ENCODE data around the gene PTPA.

- no peak for TF ChIP-seq ARNT (IDR thresholded peaks at IDR 0.05)
- TF ChIP-seq NFRKB (IDR thresholded peaks at IDR 0.05): no peak
- no peak for TF ChIP-seq HDGF (IDR thresholded peaks at IDR 0.05; ENCODE audit: borderline replicate concordance)
- no peak for TF ChIP-seq BHLHE40 (IDR thresholded peaks at IDR 0.05; ENCODE audit: borderline replicate concordance)
- TF ChIP-seq FOXK2 (IDR thresholded peaks at IDR 0.05): no peak
- no peak for TF ChIP-seq FOXA1 (IDR thresholded peaks at IDR 0.05)
- no peak for TF ChIP-seq ELF4 (IDR thresholded peaks at IDR 0.05)
- TF ChIP-seq CTBP1 (IDR thresholded peaks at IDR 0.05; ENCODE audit: borderline replicate concordance): no peak
- TF ChIP-seq SP1 (IDR thresholded peaks at IDR 0.05): no peak
- TF ChIP-seq, protein P1, sequence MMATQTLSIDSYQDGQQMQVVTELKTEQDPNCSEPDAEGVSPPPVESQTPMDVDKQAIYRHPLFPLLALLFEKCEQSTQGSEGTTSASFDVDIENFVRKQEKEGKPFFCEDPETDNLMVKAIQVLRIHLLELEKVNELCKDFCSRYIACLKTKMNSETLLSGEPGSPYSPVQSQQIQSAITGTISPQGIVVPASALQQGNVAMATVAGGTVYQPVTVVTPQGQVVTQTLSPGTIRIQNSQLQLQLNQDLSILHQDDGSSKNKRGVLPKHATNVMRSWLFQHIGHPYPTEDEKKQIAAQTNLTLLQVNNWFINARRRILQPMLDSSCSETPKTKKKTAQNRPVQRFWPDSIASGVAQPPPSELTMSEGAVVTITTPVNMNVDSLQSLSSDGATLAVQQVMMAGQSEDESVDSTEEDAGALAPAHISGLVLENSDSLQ (IDR thresholded peaks at IDR 0.05): no peak
- no peak for TF ChIP-seq SUZ12 (IDR thresholded peaks at IDR 0.05)
- TF ChIP-seq FOXM1 (IDR thresholded peaks at IDR 0.05; ENCODE audit: borderline replicate concordance): no peak
- TF ChIP-seq LEF1 (IDR thresholded peaks at IDR 0.05; ENCODE audit: borderline replicate concordance): no peak
Measured at GRCh38 chr9:129174102-129174723, 63.0 kb downstream of the PTPA start.
